VCaP (cell line): ENCODE data around the gene MYO3B.
A peak's percentile ranks its signal among the peaks of the same experiment; 100 is the strongest.

Experiments used
- H3K27ac ChIP-seq: fragments of 450-650 bp; 2 replicates; pipeline ENCODE4 v1.5.1; 2017
- CTCF ChIP-seq: fragments of 450-650 bp; conservative IDR thresholded peaks from 2 replicates; pipeline ENCODE4 v1.5.1; 2017; ENCODE audit warnings: mild to moderate bottlenecking, moderate library complexity

Gene MYO3B

GRCh38 chr2:170500104-170500503 lies 322.2 kb downstream of the MYO3B start:
- TF ChIP-seq CTCF: no peak
- H3K27ac ChIP-seq: no peak overlapping the region

GRCh38 chr2:170500770-170501169 lies 322.8 kb downstream of the MYO3B start:
- TF ChIP-seq CTCF: no peak
- H3K27ac ChIP-seq: no peak overlapping the region

GRCh38 chr2:170501421-170502043 lies 323.6 kb downstream of the MYO3B start:
- no peak for TF ChIP-seq CTCF
- no peak overlapping the region for H3K27ac ChIP-seq

- no peak overlapping the region for H3K27ac ChIP-seq
- TF ChIP-seq CTCF: no peak
These were observed 324.6 kb downstream of the MYO3B start for GRCh38 chr2:170502361-170503130.

GRCh38 chr2:170503563-170503962 lies 325.6 kb downstream of the MYO3B start:
- no peak for TF ChIP-seq CTCF
- peak overlapping the region; percentile 68; the same call in 1 of the 2 replicates for H3K27ac ChIP-seq

GRCh38 chr2:170503971-170504809 lies 326.2 kb downstream of the MYO3B start:
- peak overlapping the region; percentile 68 for H3K27ac ChIP-seq
- no peak for TF ChIP-seq CTCF

GRCh38 chr2:170504810-170505145 lies 326.8 kb downstream of the MYO3B start:
- peak overlapping the region; percentile 68 for H3K27ac ChIP-seq
- no peak for TF ChIP-seq CTCF
